Erythroblast (primary cell): ENCODE measurements around the gene TPT1.
A peak's percentile ranks its signal among the peaks of the same experiment; 100 is the strongest.
"Not testable (repeated sequence)": the region's sequence is repeated elsewhere in the genome, so short reads cannot be mapped to it uniquely, and the experiment has no call there.

ENCODE experiments used
- DNase-seq, 2 experiments: peaks; one replicate each; lab custom pipeline; 2025; lab: John Stamatoyannopoulos, UW
- GATA1 ChIP-seq: IDR thresholded peaks from 2 replicates; pipeline ENCODE4 v1.6.1; 2011; ENCODE audit warnings: low read depth, mild to moderate bottlenecking, control low read depth, low read length, moderate library complexity
- POLR2A ChIP-seq: IDR thresholded peaks from 2 replicates; pipeline ENCODE4 v1.6.1; 2011; ENCODE audit warnings: mild to moderate bottlenecking, low read length

TPT1 gene

DNA sequence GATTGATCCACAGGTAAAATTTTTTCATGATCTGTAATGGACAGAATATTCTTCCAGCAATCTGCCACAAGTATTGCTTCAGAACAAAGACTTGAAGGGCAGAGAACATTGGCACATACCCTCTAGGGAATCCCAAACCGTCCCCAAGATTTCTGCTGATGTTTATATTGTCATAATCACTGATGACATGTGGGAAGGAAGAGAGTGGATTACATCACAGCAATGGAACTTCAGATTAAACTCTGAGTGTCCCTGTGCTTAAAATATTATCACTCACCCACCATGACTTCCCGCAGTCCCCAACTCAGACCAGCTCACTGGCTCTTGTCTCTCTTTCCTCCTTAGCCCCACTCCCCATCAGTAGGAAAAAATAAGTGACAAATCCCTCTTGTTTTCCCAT lies 8.5 kb upstream of the TPT1 start:
- no peak for DNase-seq
- TF ChIP-seq POLR2A (no peak), GATA1 (no peak)

DNA sequence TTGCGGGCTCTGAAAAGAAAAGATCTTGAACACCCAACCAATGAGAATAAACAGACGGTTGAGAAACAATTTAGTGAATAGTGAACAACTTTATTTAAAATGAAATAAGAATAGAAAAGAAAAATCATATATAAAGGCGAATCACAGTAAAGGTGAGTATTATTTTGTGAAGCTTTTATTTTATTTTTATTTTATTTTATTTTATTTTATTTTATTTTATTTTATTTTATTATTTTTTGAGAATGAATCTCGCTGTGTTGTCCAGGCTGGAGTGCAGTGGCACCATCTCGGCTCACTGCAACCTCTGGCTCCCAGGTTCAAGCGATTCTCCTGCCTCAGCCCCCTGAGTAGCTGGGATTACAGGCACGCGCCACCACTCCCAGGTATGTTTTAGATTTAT lies 3.1 kb upstream of the TPT1 start:
- not testable (repeated sequence) for DNase-seq

DNA sequence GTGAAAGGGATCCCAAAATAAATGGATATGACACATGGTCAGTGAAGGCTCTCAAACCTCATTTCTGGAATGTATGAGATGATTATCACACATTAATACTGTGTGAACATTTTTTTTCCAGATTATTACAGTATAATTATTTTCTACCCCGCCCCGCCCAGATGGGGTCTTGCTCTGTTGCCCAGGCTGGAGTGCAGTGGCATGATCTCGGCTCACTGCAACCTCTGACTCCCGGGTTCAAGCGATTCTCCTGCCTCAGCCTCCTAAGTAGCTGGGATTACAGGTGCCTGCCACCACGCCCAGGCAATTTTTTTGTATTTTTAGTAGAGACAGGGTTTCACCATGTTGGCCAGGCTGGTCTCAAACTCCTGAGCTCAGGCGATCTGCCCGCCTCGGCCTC lies 2.1 kb upstream of the TPT1 start:
- DNase-seq = not testable (repeated sequence)

DNA sequence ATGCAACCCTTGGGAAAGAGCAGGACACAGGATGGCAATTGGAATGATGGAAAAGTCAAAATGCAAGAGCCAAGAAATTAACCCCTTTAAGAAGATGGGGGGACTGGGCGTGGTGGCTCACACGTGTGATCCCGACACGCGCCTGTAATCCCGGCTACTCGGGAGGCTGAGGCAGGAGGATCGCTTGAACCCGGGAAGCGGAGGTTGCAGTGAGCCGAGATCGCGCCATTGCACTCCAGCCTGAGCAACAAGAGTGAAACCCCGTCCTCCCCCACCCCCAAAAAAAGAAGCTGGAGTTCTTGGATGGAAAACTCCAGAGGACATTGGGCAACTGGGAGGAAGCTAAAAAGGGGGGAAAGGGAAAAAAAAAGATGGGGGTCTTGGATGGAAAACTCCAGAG lies 1.7 kb upstream of the TPT1 start:
- DNase-seq = not testable (repeated sequence)

DNA sequence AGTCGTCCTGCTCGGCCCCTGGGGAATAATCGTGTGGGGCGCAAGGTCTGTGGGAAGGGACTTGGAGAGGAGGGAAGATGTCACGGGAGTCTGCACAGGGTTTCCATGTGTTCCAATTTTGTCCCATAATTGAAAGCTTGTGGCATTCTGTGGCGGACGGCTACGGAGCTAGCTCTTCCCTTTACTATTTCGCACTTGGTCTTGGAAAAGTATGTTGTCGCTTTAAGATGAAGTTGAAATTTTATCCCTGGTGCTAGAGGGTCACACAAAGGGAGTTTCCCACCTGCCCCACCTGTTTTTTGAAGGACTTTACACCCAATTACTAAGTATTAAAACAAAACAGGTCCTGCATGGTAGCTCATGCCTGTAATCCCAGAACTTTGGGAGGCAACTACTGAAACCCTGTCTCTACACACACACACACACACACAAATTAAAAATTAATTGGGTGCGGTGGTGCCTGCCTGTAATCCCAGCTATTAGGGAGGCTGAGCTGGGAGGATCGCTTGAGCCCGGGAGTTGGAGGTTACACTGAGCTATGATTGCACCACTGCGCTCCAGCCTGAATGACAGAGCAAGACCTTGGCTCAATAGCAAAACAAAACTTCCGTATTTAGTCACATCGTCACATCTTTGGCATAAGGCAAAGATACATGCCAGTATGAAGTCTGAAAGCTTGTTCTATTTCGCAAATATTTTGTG lies 967 bp upstream of the TPT1 start:
- no peak for TF ChIP-seq POLR2A
- TF ChIP-seq GATA1 = no peak
- DNase-seq = peak; percentile 44 to 60

DNA sequence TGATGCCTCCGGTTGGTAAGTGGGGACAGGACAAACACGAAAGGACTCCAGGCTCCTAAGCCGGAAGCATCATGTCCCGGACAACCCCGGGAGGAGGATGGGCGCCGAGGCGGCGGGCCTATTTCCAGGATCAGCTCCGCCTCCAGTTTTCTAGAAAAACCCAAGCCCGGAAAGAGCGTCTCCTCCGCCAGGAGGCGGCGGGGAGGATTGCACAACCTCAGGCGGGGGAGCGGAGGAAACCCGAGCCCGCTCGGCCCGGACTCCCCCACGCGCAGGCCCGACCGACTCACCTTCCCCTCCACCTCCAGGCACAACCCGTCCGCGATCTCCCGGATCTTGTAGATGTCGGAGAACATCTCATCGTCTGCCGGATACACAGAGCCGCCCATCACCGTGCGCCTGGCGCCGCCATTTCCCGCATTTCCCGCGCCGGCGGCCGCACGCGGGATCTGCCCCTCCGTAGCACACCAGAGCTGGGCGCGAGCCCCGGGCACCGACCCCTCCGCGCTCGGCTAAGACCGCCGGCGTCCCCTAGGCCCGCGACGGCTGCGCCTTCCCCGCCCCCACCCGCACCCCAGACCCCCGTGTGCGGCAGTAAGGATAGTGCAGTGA lies 455 bp downstream of the TPT1 start:
- peak; percentile 87 to 92 for DNase-seq
- TF ChIP-seq POLR2A = no peak
- no peak for TF ChIP-seq GATA1

DNA sequence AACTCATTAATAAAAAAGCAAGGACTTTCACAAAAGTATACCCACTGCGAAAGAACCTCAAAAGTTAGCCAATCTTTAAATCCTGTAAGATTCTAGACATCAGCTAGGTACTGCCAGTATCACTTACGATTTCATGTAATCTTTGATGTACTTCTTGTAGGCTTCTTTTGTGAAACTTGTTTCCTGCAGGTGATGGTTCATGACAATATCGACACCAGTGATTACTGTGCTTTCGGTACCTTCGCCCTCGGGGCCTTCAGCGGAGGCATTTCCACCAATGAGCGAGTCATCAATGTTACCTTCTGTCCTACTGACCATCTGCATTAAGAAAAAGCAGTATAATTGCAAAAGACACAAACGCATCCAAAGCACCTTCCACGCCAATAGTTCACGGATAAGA lies 1.1 kb downstream of the TPT1 start:
- TF ChIP-seq GATA1 = no peak
- DNase-seq = peak in 1 of 2 experiments; percentile 62

DNA sequence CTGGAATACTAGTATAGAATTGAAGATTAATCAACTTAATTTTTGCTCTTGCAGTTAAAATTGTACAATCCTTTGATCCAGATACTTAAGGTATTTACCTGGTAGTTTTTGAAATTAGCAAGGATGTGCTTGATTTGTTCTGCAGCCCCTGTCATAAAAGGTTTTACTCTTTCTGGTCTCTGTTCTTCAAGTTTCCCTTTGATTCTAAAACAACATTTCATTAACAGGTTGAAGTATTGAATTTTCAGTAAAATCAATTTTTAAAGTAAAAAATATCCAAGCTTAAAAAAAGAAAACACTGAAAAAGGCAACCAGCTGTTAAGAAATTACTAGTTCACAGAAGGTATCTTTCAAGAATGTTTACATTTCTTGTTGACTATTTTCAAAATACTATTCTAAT lies 1.6 kb downstream of the TPT1 start:
- DNase-seq = no peak
- TF ChIP-seq GATA1 (no peak), POLR2A (no peak)

DNA sequence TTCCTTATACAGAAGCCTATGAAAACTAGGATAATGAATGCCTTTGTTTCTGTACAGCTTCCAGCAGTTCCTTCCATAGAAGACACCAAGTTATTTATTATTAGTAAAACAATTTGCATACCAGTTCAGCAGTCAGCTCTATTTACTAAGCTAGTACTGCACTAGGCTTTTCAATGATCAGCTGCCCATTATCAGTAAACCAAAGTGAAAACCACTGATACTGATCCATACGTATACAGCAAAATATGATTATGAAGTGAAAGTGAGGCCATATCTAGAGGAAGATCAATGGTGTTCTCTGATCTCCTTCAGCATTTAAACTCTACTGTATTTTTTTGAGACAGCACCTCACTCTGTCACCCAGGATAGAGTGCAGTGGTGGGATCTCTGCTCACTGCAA lies 3.2 kb downstream of the TPT1 start:
- no peak for DNase-seq
- TF ChIP-seq POLR2A = no peak
- TF ChIP-seq GATA1 = no peak

DNA sequence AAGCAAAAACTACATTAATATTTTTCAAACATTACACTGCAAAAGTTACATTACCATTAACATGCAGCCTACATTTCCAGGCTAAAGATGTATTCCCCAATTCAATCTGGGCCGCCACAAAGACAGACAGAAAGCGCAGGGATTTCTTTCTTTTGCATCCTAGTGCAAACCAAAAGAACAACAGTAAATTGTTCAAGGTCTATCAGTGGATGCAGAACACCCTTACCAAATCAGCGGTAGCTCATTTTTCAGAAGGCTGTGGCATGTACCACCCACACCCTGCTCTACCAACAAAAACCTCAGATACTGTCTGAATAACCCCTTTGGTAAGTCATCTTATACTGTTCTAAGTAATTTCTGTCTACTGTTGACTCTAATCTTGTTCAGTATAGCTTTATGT lies 3.6 kb downstream of the TPT1 start:
- TF ChIP-seq GATA1 = no peak
- TF ChIP-seq POLR2A = no peak

DNA sequence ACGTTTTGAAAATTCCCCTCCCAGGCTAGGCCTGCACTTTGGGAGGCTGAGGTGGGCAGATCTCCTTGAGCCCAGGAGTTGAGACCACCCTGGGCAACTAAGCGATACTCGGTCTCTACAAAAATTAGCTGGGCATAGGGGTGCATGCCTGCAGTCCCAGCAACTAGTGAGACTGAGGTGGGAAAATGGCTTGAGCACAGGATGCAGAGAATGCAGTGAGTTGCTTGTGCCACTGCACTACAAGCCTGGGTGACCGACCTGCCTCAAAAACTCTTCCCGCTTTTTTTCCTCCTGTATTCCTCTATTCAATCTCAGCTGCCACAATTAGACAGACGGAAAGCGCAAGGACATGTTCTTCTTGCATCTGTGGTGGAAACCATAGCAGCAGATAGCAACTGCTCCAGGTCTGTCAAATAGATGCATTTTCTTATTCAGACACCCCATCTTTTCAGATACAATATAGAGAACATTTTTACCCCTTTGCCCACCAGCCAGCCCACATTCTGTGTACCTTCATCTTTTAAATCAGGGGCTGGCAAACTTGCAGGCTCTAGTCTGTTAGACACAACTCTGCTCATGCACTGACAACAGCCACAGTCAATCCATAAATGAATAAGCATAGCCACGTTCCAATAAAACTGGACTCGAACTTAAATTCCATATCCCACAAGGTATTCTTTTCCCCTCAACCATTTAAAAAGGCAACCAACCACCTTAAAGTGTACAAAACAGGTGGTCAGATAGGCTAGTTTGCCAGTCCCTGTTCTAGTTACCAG lies 4.8 kb downstream of the TPT1 start:
- no peak for DNase-seq
- TF ChIP-seq POLR2A (peak; percentile 31), GATA1 (no peak)

More for the DNA sequence above, 3.6 kb downstream of the TPT1 start:
- no peak for DNase-seq

DNA sequence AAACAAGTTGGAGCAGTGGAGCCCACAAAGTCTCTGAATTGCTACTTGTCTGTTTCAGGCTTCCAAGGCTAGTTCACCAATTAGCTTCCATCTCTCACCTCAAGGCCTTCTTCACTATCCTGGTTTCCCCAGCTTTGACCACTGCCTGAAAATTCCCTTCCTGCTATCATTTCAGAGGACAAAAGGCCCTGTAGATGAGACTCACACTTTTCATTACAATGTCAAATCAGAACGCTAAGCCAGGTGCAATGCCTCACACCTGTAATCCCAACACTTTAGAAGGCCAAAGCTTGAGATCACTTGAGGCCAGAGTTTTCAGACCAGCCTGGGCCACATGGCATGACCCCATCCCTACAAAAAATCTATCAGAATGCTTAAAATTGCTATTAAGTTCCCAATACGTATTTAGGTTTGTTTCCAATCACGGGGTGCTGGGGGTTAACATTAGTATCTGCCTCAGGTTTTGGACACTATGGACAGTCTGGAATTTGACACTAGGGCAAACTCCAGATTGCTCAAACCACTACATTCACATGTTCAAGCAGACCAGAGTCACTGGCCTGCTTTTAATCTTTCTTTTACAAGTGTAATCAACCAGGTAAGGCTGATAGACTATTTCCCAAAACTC lies 5.5 kb downstream of the TPT1 start:
- peak in 1 of 2 experiments; percentile 20 for DNase-seq

DNA sequence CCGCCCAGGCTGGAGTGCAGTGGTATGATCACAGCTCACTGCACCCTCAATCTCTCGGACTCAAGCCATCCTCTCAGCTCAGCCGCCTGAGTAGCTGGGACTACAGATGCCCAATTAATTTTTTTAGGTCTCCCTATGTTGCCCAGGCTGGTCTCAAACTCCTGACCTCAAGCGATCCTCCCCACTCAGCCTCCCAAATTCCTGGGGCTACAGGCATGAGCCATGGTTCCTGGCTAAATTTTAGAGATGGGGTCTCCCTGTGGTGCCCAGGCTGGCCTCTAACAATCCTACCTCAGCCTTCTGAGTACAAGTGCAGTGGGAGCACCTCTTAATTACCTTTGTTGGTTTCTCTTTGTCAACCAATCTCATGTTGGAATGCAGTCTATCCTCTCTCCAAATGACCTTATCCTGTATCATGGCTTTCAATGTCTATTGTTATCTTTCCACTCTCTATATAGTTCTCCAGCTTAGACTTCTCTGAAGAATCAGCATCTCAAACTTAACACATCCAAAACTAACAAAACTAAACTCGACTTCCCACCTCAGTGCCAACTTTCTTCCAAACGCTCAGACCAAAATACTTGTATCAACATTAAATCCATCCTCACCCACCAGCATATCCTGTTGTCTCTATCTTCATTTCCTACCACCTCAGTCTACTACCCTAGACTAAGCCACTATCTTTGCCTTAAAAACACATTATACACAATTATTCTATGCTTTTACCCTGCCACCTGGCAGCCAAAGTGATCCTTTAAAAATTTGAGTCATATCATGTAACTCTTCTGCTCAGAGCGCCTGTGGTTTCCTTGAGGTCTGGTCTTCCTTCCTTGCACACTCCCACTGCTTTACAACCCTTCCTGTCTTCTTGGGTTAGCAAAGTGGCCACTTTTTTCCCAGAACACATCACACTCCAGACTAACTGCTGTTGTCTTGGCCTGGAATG lies 6.7 kb downstream of the TPT1 start:
- DNase-seq = no peak
- TF ChIP-seq GATA1 (no peak), POLR2A (peak; percentile 38)

More for the DNA sequence above, 5.5 kb downstream of the TPT1 start:
- no peak for TF ChIP-seq POLR2A
- TF ChIP-seq GATA1 = no peak
